HFFc6 (cell line): ENCODE measurements around the gene EQTN. TPM values are rescaled to one million over a fixed set of nuclear protein-coding genes. Genes with fewer than 3 reads are reported as not detected.

Experiments used
- DNase-seq: peaks from one replicate; pipeline ENCODE4 v3.0.0-alpha.2; 2018
- H3K27ac Mint-ChIP-seq: 2 replicates; pipeline ENCODE4 v1.8.0; 2020; ENCODE audit warnings: mild to moderate bottlenecking, mixed read lengths
- H3K27me3 Mint-ChIP-seq: 2 replicates; pipeline ENCODE4 v1.8.0; 2021; ENCODE audit warnings: mild to moderate bottlenecking, moderate library complexity, mixed read lengths; ENCODE audit not compliant: insufficient read depth
- H3K36me3 Mint-ChIP-seq: 2 replicates; pipeline ENCODE4 v1.8.0; 2021; ENCODE audit warnings: low read depth, mixed read lengths
- H3K4me1 Mint-ChIP-seq: 2 replicates; pipeline ENCODE4 v1.8.0; 2020; ENCODE audit warnings: low read depth, mixed read lengths
- H3K4me3 Mint-ChIP-seq: 2 replicates; pipeline ENCODE4 v1.8.0; 2020; ENCODE audit warnings: mild to moderate bottlenecking, moderate library complexity, mixed read lengths
- H3K9me3 Mint-ChIP-seq: 2 replicates; pipeline ENCODE4 v1.8.0; 2020; ENCODE audit warnings: mild to moderate bottlenecking, mixed read lengths
- CTCF ChIP-seq: fragments of 200-600 bp; sonication (generic); IDR thresholded peaks from 2 replicates; pipeline ENCODE4 v1.5.0; 2021; ENCODE audit warnings: antibody characterized with exemption, mild to moderate bottlenecking
- long read RNA-seq: library from polyadenylated mRNA; unstranded; transcript quantifications from one replicate; pipeline ENCODE4 v2.0.0, GENCODE V29; 2019
- total RNA-seq, 6 experiments: library from RNA; stranded (reverse); fragmentation: NEBNext Ultra II Directional; extraction: Animal tissue kit (Norgen Biotek cat#: 25700); gene quantifications; 2 replicates in 1 of 6; 3 replicates in 5 of 6; pipeline ENCODE4 v1.2.3, GENCODE V29; 2021

The EQTN gene
- total RNA-seq: not detected
- long read RNA-seq: 0 reads

DNA sequence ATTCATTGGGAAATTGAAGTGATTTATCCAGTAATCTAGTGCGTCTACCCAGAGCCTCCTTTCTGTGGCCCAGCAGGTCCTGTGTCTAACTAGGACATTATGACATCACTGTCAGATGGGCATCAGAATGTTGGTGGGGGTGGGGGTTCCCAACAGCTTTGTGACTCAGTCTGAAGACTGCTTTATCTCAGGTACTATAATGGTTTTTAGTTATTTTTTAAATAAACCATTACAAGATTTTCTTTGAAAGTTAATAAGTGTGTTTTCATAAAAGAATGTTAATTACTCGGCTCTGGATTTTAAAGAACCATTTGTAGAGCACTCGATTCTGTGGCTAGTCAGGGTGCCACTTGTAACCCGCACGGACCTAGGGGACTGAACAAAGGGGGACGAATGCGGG is at the start of gene EQTN:
Gene EQTN, minus strand, starts transcription at position 101 of the 400 bp plus-strand sequence. Its CDS starts 95 bp downstream, at position 6.
- DNase-seq: no peak
- H3K4me3 Mint-ChIP-seq: no peak within 1 kb of the TSS
- H3K4me1 Mint-ChIP-seq: peaks cover 6% of the 10 kb centered on the region; the same call in 1 of the 2 replicates
- peaks cover 5% of the 10 kb centered on the region for H3K27me3 Mint-ChIP-seq
- no peaks in the 10 kb centered on the region for H3K9me3 Mint-ChIP-seq
- H3K36me3 Mint-ChIP-seq: no peaks in the 10 kb centered on the region
- TF ChIP-seq CTCF: no peak
- H3K27ac Mint-ChIP-seq: no peak within 1 kb of the TSS

- H3K4me3 Mint-ChIP-seq: no peak overlapping the region
- peaks cover 11% of the 10 kb centered on the region for H3K27me3 Mint-ChIP-seq
- no peak for DNase-seq
- no peak overlapping the region for H3K27ac Mint-ChIP-seq
- H3K36me3 Mint-ChIP-seq: no peaks in the 10 kb centered on the region
- no peaks in the 10 kb centered on the region for H3K9me3 Mint-ChIP-seq
- TF ChIP-seq CTCF: no peak
- no peaks in the 10 kb centered on the region for H3K4me1 Mint-ChIP-seq
Observed at GRCh38 chr9:27344776-27345175, 47.8 kb upstream of the EQTN start.

DNA sequence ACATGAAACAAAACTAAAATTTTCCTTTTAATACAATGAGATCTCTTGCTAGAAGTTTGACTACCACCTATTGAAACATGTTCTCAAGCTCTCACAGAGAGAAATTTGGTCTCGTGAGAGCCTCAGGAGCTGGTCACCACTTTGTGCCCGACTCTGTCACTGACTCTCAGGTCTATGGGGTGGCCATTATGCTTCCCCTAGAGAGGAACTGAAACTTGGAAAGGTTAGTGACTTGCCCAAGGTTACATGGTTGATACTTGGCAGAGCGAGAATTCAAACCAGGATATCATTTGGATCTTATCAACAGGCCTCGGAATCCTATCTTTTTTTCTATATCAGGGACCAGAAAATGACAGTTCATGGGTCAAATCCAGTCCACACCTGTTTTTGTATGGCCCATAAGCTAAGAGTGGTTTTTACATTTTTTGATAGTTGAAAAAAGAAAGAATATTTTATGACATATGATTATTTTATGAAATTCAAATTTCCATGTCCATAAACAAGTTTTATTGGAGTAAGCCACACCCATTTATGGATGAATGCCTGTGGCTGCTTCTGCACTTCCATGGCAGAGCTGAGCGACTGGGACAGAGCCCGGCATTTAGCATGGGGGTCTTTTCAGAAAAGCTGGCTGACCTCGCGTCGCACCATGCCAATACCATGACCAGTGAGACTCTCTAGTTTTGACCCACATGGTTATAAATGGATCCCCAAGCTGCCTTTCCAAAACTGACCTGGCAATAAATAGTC is 44.8 kb upstream of the EQTN start:
- no peak overlapping the region for H3K4me3 Mint-ChIP-seq
- H3K4me1 Mint-ChIP-seq: no peaks in the 10 kb centered on the region
- no peaks in the 10 kb centered on the region for H3K36me3 Mint-ChIP-seq
- no peaks in the 10 kb centered on the region for H3K9me3 Mint-ChIP-seq
- no peak for DNase-seq
- no peak for TF ChIP-seq CTCF
- peaks cover 23% of the 10 kb centered on the region for H3K27me3 Mint-ChIP-seq
- H3K27ac Mint-ChIP-seq: no peak overlapping the region

- no peak for TF ChIP-seq CTCF
- no peaks in the 10 kb centered on the region for H3K9me3 Mint-ChIP-seq
- no peak overlapping the region for H3K4me3 Mint-ChIP-seq
- H3K4me1 Mint-ChIP-seq: no peaks in the 10 kb centered on the region
- H3K36me3 Mint-ChIP-seq: no peaks in the 10 kb centered on the region
- no peak for DNase-seq
- H3K27ac Mint-ChIP-seq: no peak overlapping the region
- peaks cover 26% of the 10 kb centered on the region for H3K27me3 Mint-ChIP-seq
Observed at GRCh38 chr9:27340961-27341511, 44.1 kb upstream of the EQTN start.

GRCh38 chr9:27340285-27340674 is 43.3 kb upstream of the EQTN start:
- no peak overlapping the region for H3K27ac Mint-ChIP-seq

More at GRCh38 chr9:27340285-27340674, 43.3 kb upstream of the EQTN start:
- DNase-seq: no peak
- Mint-ChIP-seq H3K4me1 (no peaks in the 10 kb centered on the region), H3K9me3 (no peaks in the 10 kb centered on the region), H3K4me3 (no peak overlapping the region), H3K36me3 (no peaks in the 10 kb centered on the region), H3K27me3 (peaks cover 27% of the 10 kb centered on the region)
- TF ChIP-seq CTCF: no peak
